ENCODE measurements around the gene NCK2.

DNA sequence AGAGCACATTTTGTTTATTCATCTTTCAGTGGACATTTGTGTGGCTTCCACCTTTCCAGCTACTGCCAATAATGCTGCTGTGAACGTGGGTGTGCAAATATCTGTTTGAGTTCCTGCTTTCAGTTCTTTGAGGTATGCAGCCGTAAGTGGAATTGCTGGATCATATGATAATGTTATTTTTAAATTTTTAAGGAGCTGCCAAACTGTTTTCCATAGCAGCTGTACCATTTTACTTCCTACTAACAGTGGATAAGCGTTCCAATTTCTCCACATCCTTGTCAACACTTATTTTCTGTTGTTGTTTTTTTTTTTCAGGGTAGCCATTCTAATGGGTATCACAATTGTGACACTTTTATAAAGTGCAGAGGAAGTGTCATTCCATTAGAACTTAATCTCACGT lies 162.5 kb downstream of the NCK2 start:
- TF ChIP-seq EZH2 (IDR thresholded peaks at IDR 0.05; ENCODE audit: borderline replicate concordance, low read length): no peak
- TF ChIP-seq, protein P1, sequence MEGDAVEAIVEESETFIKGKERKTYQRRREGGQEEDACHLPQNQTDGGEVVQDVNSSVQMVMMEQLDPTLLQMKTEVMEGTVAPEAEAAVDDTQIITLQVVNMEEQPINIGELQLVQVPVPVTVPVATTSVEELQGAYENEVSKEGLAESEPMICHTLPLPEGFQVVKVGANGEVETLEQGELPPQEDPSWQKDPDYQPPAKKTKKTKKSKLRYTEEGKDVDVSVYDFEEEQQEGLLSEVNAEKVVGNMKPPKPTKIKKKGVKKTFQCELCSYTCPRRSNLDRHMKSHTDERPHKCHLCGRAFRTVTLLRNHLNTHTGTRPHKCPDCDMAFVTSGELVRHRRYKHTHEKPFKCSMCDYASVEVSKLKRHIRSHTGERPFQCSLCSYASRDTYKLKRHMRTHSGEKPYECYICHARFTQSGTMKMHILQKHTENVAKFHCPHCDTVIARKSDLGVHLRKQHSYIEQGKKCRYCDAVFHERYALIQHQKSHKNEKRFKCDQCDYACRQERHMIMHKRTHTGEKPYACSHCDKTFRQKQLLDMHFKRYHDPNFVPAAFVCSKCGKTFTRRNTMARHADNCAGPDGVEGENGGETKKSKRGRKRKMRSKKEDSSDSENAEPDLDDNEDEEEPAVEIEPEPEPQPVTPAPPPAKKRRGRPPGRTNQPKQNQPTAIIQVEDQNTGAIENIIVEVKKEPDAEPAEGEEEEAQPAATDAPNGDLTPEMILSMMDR (IDR thresholded peaks at IDR 0.05; ENCODE audit: low read length): no peak
